Renal pelvis (tissue), 12 donors: ENCODE measurements around the gene ADGRD2. TPM values are rescaled to one million over a fixed set of nuclear protein-coding genes. Genes with fewer than 3 reads are reported as not detected.
"Not testable (repeated sequence)": the region's sequence is repeated elsewhere in the genome, so short reads cannot be mapped to it uniquely, and the experiment has no call there.

Experiments used
- DNase-seq: peaks from one replicate; pipeline ENCODE4 v3.0.0-alpha.2; 2013
- long read RNA-seq, 16 experiments: transcript quantifications; one replicate each; lab custom pipeline, GENCODE V29; 2026
- polyA plus RNA-seq, 3 donors: library from polyadenylated mRNA; unstranded; fragments of 120-200 nt; gene quantifications; one replicate each; pipeline ENCODE4 v1.2.1, GENCODE V29; 2013; ENCODE audit not compliant: insufficient read length in 3 of 3

ADGRD2 gene
- polyA plus RNA-seq, result under 1 TPM; 0.17 to 0.37 (median 0.19) TPM
- long read RNA-seq, donor 1, result 0 reads
- long read RNA-seq, donor 2, result 0 reads
- long read RNA-seq, donor 3, result 0 reads
- long read RNA-seq, donor 4, result 0 reads
- long read RNA-seq, donor 5, result 0 reads
- long read RNA-seq, donor 6, result 0 reads
- long read RNA-seq, donor 7, result 0 reads
- long read RNA-seq, donor 8, result 0 reads
- long read RNA-seq, donor 9, result 0 reads
- long read RNA-seq, donor 10, result 0 reads
- long read RNA-seq, donor 11, partial matches to known transcripts, result 0 of 1 reads
- long read RNA-seq, donor 11, other reads (novel, unspliced or antisense), result 0 of 1 reads
- long read RNA-seq, donor 12, result 0 reads
- long read RNA-seq, donor 13, result 0 reads
- long read RNA-seq, donor 14, result 0 reads
- long read RNA-seq, donor 15, result 0 reads
- long read RNA-seq, donor 16, result 0 reads

GRCh38 chr9:124450241-124450924 is at the start of gene ADGRD2:
ADGRD2 (plus strand) TSS chr9:124450451; CDS start chr9:124451667, 1,216 bp downstream.
- peak; percentile 29 for DNase-seq

DNA sequence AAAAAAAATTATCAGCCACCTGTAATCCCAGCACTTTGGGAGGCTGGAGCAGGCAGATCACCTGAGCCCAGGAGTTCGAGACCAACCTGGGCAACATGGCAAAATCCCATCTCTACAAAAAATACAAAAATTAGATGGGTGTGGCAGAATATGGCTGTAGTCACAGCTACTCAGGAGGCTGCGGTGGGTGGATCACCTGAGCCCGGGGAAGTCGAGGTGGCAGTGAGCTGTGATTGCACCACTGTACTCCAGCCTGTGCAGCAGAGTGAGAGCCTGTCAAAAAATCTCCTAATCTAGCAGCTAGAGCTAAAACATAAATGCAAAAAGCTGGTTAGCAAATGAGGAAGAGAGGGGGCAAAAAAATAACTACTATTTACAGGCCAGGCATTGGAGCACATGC is 47.0 kb upstream of the ADGRD2 start:
- DNase-seq, result no peak

DNA sequence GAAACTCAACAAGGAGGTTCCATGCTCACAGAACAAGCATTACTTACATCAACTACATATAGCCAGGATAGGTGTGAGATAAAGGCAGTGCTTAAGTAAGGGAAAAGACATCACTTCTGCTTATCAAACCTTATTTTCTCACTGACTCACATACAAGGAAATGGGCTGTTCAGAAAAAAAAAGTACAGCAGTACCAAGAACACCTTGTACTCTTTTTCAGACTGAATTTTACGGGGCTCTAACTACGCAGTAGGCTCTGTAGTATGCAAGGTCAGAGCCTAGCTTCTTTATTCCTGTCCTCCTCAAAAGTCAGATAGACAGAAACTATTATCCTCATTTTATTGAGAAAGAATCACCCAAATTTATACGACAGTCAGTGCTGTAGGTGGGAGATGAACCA is 40.8 kb upstream of the ADGRD2 start:
- DNase-seq, result no peak

DNA sequence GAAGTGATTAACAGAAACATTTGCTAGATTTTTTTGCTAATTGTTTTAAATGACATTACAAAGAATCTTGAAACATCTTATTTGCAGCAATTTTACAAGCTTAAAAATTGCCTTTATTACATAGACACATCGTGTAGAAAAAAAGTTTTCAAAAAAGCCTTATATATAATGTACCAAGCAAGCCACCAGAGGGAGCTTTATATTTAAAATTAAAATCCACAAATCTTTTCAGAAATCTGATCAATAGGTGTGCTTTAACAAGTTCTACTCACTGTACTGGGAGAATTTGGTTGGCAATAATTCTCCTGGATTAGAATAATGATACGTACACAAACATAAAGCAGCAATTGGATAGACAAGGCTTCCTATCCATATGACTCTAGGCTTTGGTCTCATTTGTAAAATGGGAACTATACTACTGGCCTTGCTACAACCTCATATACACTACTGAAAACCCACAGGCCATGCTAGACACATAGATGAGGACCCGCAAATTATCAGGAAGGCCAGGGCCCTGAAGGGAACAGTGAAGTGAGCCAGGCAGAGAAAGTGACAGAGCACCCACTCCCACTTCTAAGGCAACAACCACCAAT is 39.8 kb upstream of the ADGRD2 start:
- DNase-seq, result no peak

DNA sequence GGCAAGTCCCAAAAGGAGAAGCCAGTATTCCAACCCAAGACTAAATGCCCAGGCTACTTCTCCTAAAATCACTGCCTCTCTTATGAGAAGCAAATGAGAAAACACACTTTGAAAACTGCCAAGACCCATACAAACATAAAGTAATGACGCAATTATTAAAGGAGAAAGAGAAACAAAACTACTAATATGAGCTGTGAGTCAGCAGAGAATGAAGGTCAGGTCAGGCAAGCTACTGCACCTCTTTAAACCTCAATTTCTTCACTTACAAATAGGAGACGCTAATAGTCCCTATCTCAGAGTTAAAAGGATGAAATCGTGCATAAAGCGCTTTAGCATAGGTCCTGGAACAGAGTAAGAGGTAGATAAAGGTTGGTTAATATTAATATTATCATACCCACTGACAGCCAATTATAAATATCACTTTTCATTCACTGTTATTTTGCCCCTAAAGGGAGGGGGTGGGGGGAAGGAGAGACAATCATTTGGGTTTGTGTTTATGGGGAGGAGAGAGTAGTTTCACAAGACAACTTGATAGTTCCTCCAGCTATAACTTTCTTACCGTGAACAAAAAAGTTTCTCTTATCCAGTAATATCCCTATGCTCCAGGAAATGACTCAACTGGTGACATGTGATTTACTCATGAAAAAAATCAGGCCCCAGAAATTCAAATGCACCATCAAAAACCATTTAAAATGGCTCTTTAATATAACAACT is 38.6 kb upstream of the ADGRD2 start:
- DNase-seq, result no peak

DNA sequence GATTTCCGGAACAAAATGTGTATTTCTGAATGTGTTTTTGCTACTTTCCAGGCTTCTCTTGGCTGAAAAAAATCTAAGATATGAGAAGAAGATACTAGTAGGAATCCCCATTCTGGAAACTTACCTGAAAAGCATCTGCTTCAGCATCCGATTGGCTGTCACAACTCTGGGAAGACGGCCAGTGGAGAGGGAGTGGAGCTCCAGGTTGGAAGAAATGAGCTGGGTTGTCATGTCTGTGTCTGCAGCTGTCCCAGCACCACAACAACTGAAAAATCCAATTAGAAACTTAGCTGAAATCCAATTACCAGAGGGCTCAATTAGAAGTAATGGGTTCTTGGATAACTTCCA is 38.0 kb upstream of the ADGRD2 start:
- no peak for DNase-seq

DNA sequence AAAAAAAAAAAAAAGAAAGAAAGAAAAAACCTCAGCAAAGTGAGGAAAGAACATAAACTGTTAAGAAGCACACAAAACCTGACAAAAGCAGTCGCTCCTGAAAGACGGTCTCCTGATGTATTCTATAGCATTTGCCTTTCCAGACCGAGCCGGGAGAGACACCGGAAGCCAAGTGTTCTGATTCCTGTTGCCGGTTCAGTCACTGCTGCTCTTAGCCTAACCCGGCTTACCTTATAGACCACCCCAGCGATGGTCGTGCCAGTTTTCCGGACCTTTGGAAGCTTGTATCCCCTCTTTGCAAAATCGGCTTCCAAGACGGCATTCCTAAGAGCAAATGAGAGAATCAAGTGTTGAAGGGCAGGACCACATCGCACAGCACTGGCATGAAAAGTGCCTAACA is 35.6 kb upstream of the ADGRD2 start:
- DNase-seq, result no peak

- peak; percentile 96 for DNase-seq
Measured at GRCh38 chr9:124415102-124415851, 35.0 kb upstream of the ADGRD2 start, which contains the start of gene PSMB7. PSMB7 (minus strand) TSS chr9:124415442; CDS start chr9:124415425, 17 bp downstream.

GRCh38 chr9:124415852-124416484 is 34.3 kb upstream of the ADGRD2 start:
- DNase-seq, result no peak

- no peak for DNase-seq
Measured at GRCh38 chr9:124419832-124420489, 30.3 kb upstream of the ADGRD2 start.

DNA sequence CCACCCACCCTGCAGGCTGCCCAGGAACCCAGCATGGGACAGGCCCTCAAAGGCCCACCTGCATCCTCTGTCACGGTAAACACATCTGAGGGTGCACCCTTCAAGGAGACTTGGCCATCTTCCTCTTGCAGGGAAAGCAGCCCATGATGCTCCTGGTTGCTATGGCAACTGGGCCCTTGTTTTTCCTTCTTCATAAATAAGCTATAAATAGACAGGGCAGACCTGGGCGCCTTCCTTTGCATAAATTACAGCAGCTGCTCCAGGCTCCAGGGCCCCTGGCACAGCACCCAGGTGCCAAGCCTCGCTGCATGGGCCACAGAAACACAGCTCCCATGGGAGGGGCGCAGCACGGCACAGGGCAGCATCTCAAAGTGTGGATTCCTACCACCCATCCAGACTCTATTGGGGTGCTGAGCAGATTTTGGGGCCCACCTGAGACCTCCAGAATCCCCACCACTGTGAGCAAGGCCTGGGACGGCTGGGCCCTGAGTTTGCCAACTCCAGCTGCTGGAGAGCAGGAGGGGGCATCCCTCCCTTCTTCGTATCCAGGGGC is 29.2 kb upstream of the ADGRD2 start:
- DNase-seq, result no peak

DNA sequence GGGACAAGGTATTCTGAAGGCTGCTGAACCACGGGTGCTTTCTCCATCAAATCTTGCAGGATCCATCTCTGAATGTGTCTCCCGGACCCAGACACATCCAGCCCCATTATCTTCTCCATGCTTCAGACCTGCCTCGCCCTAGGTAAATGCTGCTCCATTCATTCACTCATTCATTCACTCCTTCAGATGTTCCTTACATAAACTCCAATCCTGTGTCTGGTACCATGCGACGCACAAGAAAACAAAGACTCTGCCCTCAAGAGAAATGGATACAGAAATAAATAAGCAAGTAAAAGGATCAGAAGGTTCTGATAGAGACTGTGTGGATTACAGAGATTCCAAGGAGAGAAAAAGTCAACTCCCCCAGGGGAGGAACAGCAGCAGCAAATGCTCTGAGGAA is 27.1 kb upstream of the ADGRD2 start:
- no peak for DNase-seq

DNA sequence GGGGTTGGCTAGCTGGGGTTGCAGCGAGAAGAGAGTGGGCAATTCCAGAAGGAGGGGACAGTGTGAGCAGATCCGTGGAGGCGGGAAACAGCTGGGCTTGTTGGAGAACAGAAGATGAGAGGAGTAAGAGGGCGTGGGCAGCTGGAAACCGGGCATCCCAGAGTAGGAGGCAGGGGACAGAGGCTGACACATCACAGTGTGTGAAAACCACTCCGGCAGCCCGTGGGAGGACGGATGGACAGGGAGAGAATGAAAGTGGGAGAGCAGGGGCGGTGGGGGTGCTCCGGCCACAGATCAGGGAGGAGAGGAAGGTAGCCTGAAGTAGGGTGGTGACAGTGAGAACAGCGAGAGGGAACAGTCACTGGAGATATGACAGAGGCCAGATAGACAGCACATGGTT is 26.7 kb upstream of the ADGRD2 start:
- DNase-seq, result no peak

GRCh38 chr9:124425733-124426132 is 24.5 kb upstream of the ADGRD2 start:
- DNase-seq, result not testable (repeated sequence)

GRCh38 chr9:124426361-124426760 is 23.9 kb upstream of the ADGRD2 start:
- no peak for DNase-seq

DNA sequence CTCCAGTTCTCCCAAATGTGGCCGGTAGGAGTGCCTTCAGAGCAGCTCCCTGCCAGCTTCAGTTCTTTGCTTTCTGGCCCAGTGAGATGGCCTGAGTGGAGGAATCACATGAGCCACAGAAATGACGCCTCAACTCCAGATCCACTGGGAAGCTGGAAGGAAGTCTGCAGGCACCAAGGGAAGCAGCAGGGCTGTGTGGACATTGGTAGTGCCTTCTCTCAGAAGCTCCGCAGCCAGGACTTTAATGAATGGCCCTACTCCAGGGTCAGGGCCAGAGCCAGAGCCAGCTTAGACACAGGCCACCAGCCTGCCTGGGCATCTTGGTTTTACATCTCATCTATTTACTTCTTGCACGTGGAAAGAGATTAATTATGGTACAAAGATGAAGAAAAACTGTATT is 23.0 kb upstream of the ADGRD2 start:
- no peak for DNase-seq

DNA sequence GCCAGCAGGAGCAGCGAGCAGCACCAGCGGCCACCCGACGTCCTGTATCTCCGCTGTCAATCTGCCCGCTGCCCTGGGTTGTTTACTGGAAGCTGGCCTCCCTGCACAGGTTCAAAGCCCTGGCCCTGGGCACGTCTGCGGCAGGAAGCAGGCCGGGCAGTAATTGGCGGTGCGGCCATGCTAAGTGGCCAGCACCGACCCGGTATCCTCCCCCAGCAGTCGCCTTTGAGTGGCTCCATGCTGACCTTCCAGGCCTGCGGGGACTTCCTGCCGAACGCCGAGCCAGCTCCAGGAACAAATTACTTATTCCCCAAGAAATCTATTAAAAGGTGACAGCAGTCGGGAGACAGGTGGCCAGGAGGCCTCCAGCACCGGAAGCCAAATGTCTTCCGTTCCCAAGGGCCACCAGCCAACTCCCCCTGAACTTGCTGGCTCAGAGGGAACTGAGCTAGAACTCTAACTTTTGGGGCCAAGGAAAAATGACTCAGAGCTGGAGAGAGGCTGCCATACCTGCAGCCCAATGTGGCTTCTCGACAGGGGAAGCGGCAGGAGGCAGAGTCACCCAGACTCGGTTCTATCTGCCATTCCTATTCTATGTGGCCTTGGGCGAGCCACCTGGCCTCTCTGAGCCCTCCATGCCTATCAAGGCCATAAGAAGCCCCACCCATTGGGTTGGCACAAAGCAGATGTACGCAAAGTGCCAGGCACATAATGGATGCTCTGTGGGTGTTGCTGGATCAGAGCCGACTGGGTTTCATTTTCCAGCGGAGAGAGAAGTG is 21.3 kb upstream of the ADGRD2 start:
- DNase-seq, result no peak

- DNase-seq, result no peak
Measured at GRCh38 chr9:124429530-124429867, 20.8 kb upstream of the ADGRD2 start.

- no peak for DNase-seq
Measured at GRCh38 chr9:124436320-124436719, 13.9 kb upstream of the ADGRD2 start.

- DNase-seq, result no peak
Measured at GRCh38 chr9:124437086-124437485, 13.2 kb upstream of the ADGRD2 start.
